ENCODE data around the gene COMT. TPM values are rescaled to one million over a fixed set of nuclear protein-coding genes. Genes with fewer than 3 reads are reported as not detected.

The COMT gene
- total and polyA plus RNA-seq, 2 experiments from 2014 or later, result 29.6 to 29.8 TPM

DNA sequence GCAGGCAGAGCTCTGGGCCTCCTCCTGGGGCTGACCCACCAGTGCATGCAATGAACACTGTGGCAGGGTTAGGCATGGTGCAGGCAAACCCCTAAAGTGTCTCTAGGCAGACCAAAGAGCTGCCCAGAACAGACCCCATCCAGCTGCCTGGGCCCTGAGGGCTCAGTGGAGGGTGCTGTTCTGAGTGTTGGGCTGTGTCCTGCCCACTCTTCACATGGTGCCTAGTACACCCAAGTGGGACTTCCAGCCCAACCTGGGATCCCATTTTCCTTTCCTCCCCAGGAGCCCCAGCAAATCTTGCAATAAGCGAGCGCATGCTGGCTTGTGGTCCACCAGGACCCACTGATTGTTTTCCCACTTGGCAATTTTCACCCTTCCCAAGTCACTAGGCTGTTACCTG, 48.6 kb downstream of the COMT start:
- Histone ChIP-seq H3K27me3 (ENCODE audit: insufficient read depth) (no peaks in the 10 kb centered on the region), H3K4me1 (ENCODE audit: insufficient read depth) (peaks cover 8% of the 10 kb centered on the region; the same call in 1 of the 2 replicates), H3K9me2 (ENCODE audit: insufficient read depth) (no peaks in the 10 kb centered on the region), H3K36me3 (ENCODE audit: insufficient read depth) (no peaks in the 10 kb centered on the region), H4K20me1 (replicated peaks; ENCODE audit: insufficient read depth) (no peaks in the 10 kb centered on the region), H3K4me3 (no peak overlapping the region), H3K27ac (ENCODE audit: low read depth) (no peak overlapping the region), H2AFZ (no peak overlapping the region), H3K4me2 (no peak overlapping the region), H3F3A (replicated peaks; ENCODE audit: low read depth) (no peaks in the 10 kb centered on the region), H3K79me2 (replicated peaks; ENCODE audit: insufficient read depth) (peaks cover 8% of the 10 kb centered on the region)
- TF ChIP-seq JUNB (IDR thresholded peaks at IDR 0.05; ENCODE audit: unreplicated experiment), result no peak
- TF ChIP-seq ZNF331 (CRISPR knock-in tag; IDR thresholded peaks at IDR 0.05; ENCODE audit: low read depth), result no peak
- no peak for TF ChIP-seq STAT1 (IDR thresholded peaks at IDR 0.05; ENCODE audit: unreplicated experiment)
- no peak for TF ChIP-seq EZH2 (IDR thresholded peaks at IDR 0.05; ENCODE audit: low read depth, unreplicated experiment)
- TF ChIP-seq EZH2phosphoT487 (IDR thresholded peaks at IDR 0.05; ENCODE audit: unreplicated experiment), result no peak
- TF ChIP-seq, protein P1, sequence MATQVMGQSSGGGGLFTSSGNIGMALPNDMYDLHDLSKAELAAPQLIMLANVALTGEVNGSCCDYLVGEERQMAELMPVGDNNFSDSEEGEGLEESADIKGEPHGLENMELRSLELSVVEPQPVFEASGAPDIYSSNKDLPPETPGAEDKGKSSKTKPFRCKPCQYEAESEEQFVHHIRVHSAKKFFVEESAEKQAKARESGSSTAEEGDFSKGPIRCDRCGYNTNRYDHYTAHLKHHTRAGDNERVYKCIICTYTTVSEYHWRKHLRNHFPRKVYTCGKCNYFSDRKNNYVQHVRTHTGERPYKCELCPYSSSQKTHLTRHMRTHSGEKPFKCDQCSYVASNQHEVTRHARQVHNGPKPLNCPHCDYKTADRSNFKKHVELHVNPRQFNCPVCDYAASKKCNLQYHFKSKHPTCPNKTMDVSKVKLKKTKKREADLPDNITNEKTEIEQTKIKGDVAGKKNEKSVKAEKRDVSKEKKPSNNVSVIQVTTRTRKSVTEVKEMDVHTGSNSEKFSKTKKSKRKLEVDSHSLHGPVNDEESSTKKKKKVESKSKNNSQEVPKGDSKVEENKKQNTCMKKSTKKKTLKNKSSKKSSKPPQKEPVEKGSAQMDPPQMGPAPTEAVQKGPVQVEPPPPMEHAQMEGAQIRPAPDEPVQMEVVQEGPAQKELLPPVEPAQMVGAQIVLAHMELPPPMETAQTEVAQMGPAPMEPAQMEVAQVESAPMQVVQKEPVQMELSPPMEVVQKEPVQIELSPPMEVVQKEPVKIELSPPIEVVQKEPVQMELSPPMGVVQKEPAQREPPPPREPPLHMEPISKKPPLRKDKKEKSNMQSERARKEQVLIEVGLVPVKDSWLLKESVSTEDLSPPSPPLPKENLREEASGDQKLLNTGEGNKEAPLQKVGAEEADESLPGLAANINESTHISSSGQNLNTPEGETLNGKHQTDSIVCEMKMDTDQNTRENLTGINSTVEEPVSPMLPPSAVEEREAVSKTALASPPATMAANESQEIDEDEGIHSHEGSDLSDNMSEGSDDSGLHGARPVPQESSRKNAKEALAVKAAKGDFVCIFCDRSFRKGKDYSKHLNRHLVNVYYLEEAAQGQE (IDR thresholded peaks at IDR 0.05; ENCODE audit: unreplicated experiment), result no peak
- TF ChIP-seq, protein P2, sequence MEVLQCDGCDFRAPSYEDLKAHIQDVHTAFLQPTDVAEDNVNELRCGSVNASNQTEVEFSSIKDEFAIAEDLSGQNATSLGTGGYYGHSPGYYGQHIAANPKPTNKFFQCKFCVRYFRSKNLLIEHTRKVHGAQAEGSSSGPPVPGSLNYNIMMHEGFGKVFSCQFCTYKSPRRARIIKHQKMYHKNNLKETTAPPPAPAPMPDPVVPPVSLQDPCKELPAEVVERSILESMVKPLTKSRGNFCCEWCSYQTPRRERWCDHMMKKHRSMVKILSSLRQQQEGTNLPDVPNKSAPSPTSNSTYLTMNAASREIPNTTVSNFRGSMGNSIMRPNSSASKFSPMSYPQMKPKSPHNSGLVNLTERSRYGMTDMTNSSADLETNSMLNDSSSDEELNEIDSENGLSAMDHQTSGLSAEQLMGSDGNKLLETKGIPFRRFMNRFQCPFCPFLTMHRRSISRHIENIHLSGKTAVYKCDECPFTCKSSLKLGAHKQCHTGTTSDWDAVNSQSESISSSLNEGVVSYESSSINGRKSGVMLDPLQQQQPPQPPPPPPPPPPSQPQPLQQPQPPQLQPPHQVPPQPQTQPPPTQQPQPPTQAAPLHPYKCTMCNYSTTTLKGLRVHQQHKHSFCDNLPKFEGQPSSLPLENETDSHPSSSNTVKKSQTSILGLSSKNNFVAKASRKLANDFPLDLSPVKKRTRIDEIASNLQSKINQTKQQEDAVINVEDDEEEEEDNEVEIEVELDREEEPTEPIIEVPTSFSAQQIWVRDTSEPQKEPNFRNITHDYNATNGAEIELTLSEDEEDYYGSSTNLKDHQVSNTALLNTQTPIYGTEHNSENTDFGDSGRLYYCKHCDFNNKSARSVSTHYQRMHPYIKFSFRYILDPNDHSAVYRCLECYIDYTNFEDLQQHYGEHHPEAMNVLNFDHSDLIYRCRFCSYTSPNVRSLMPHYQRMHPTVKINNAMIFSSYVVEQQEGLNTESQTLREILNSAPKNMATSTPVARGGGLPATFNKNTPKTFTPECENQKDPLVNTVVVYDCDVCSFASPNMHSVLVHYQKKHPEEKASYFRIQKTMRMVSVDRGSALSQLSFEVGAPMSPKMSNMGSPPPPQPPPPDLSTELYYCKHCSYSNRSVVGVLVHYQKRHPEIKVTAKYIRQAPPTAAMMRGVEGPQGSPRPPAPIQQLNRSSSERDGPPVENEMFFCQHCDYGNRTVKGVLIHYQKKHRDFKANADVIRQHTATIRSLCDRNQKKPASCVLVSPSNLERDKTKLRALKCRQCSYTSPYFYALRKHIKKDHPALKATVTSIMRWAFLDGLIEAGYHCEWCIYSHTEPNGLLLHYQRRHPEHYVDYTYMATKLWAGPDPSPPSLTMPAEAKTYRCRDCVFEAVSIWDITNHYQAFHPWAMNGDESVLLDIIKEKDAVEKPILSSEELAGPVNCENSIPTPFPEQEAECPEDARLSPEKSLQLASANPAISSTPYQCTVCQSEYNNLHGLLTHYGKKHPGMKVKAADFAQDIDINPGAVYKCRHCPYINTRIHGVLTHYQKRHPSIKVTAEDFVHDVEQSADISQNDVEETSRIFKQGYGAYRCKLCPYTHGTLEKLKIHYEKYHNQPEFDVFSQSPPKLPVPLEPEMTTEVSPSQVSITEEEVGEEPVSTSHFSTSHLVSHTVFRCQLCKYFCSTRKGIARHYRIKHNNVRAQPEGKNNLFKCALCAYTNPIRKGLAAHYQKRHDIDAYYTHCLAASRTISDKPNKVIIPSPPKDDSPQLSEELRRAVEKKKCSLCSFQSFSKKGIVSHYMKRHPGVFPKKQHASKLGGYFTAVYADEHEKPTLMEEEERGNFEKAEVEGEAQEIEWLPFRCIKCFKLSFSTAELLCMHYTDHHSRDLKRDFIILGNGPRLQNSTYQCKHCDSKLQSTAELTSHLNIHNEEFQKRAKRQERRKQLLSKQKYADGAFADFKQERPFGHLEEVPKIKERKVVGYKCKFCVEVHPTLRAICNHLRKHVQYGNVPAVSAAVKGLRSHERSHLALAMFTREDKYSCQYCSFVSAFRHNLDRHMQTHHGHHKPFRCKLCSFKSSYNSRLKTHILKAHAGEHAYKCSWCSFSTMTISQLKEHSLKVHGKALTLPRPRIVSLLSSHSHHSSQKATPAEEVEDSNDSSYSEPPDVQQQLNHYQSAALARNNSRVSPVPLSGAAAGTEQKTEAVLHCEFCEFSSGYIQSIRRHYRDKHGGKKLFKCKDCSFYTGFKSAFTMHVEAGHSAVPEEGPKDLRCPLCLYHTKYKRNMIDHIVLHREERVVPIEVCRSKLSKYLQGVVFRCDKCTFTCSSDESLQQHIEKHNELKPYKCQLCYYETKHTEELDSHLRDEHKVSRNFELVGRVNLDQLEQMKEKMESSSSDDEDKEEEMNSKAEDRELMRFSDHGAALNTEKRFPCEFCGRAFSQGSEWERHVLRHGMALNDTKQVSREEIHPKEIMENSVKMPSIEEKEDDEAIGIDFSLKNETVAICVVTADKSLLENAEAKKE (CRISPR knock-in tag; IDR thresholded peaks at IDR 0.05), result no peak
- TF ChIP-seq, protein P3, sequence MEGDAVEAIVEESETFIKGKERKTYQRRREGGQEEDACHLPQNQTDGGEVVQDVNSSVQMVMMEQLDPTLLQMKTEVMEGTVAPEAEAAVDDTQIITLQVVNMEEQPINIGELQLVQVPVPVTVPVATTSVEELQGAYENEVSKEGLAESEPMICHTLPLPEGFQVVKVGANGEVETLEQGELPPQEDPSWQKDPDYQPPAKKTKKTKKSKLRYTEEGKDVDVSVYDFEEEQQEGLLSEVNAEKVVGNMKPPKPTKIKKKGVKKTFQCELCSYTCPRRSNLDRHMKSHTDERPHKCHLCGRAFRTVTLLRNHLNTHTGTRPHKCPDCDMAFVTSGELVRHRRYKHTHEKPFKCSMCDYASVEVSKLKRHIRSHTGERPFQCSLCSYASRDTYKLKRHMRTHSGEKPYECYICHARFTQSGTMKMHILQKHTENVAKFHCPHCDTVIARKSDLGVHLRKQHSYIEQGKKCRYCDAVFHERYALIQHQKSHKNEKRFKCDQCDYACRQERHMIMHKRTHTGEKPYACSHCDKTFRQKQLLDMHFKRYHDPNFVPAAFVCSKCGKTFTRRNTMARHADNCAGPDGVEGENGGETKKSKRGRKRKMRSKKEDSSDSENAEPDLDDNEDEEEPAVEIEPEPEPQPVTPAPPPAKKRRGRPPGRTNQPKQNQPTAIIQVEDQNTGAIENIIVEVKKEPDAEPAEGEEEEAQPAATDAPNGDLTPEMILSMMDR (conservative IDR thresholded peaks at IDR 0.05; ENCODE audit: low read depth in 2 of 2), result no peak
- TF ChIP-seq NANOG (IDR thresholded peaks at IDR 0.05; ENCODE audit: borderline replicate concordance), result no peak
- TF ChIP-seq, protein P4, sequence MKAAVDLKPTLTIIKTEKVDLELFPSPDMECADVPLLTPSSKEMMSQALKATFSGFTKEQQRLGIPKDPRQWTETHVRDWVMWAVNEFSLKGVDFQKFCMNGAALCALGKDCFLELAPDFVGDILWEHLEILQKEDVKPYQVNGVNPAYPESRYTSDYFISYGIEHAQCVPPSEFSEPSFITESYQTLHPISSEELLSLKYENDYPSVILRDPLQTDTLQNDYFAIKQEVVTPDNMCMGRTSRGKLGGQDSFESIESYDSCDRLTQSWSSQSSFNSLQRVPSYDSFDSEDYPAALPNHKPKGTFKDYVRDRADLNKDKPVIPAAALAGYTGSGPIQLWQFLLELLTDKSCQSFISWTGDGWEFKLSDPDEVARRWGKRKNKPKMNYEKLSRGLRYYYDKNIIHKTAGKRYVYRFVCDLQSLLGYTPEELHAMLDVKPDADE (IDR thresholded peaks at IDR 0.05), result no peak
- TF ChIP-seq CREB1 (CRISPR knock-in tag; IDR thresholded peaks at IDR 0.05; ENCODE audit: low read depth), result no peak
- TF ChIP-seq POLR2AphosphoS5 (IDR thresholded peaks at IDR 0.05; ENCODE audit: low read depth), result no peak
- TF ChIP-seq ZNF114 (CRISPR knock-in tag; IDR thresholded peaks at IDR 0.05), result no peak
- H3K9me3 Mint-ChIP-seq, result no peaks in the 10 kb centered on the region
- H3K27me3 Mint-ChIP-seq (ENCODE audit: insufficient read depth, low read depth, poor library complexity), result peaks cover 9% of the 10 kb centered on the region
- DNase-seq (ENCODE audit: low spot score) (no peak), ATAC-seq (no peak)
- no peaks in the 10 kb centered on the region for H3K36me3 Mint-ChIP-seq (ENCODE audit: low read depth)
- H3K27ac Mint-ChIP-seq, result no peak overlapping the region
- peaks cover 2% of the 10 kb centered on the region; the same call in 2 of the 3 replicates for H3K4me1 Mint-ChIP-seq
- no peak overlapping the region for H3K4me3 Mint-ChIP-seq

All from GM23338 (cell line).